ENCODE measurements around the gene TMC2.

DNA sequence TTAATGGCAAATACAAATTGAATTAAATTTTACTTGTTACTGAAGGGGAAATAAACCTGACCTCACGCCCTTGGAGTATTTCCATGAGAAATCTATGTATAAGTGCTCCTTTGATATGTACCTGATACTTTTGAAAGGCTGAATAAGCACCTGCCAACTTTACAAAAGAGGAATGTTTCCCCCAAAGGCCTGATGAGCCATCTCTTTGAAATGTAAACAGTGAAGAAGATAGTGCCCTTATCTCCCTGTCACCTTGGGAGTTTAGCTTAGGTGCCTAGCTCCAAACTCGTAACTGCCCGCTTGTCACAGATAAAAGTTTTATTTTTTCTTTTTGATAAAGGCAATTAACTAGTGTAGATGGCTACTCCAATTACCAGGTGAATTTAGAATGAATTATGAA, 26.6 kb upstream of the TMC2 start:
- TF ChIP-seq, protein P1, sequence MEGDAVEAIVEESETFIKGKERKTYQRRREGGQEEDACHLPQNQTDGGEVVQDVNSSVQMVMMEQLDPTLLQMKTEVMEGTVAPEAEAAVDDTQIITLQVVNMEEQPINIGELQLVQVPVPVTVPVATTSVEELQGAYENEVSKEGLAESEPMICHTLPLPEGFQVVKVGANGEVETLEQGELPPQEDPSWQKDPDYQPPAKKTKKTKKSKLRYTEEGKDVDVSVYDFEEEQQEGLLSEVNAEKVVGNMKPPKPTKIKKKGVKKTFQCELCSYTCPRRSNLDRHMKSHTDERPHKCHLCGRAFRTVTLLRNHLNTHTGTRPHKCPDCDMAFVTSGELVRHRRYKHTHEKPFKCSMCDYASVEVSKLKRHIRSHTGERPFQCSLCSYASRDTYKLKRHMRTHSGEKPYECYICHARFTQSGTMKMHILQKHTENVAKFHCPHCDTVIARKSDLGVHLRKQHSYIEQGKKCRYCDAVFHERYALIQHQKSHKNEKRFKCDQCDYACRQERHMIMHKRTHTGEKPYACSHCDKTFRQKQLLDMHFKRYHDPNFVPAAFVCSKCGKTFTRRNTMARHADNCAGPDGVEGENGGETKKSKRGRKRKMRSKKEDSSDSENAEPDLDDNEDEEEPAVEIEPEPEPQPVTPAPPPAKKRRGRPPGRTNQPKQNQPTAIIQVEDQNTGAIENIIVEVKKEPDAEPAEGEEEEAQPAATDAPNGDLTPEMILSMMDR (IDR thresholded peaks at IDR 0.05): no peak
- no peak for TF ChIP-seq POLR2A (IDR thresholded peaks at IDR 0.05)
- no peak for TF ChIP-seq POLR2AphosphoS5 (IDR thresholded peaks at IDR 0.05)
- no peak for TF ChIP-seq EP300 (IDR thresholded peaks at IDR 0.05)
